HG03571 (cell line): ENCODE results near the gene CLCN1.

Experiments
- ATAC-seq: cut with Tn5 transposase; IDR thresholded peaks from one replicate; pipeline ENCODE4 v1.9.1; 2021; ENCODE audit not compliant: unreplicated experiment

The CLCN1 gene

DNA sequence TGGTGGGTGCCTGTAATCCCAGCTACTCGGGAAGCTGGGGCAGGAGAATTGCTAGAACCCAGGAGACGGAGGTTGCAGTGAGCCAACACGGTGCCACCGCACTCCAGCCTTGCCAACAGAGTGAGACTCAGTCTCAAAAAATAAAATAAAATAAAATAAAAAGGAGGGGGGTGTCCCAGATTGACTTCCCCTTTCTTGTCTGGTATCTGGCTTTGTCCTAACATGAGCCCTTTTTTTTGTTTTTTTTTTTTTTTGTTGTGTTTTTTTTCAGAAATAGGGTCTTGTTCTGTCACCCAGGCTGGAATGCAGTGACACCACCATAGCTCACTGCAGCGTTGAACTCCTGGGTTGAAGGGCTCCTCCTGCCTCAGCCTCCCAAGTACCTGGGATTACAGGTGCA, 23.0 kb upstream of the CLCN1 start:
- no peak for ATAC-seq

- ATAC-seq, result no peak
Observed at GRCh38 chr7:143295870-143296269, 20.0 kb upstream of the CLCN1 start.

GRCh38 chr7:143296686-143297085, 19.2 kb upstream of the CLCN1 start:
- ATAC-seq, result no peak

DNA sequence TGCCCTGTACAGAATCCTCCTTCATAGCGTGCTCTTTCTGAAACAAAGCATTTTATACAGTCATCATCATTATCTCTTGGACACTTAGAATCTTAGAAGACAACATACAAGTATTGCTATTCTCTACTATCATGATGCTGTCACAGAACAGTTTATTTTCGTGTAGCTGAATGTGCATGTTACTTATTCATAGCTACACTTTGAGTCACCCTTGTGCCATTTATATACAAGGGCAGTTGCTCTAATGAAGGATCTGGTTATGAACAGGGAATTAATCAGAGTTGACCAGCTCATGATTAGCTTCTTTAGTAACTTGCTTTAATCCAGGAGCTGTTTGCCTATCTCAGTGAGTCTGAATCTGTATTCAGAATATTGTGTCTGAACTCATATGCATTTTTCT, 16.6 kb upstream of the CLCN1 start:
- no peak for ATAC-seq

DNA sequence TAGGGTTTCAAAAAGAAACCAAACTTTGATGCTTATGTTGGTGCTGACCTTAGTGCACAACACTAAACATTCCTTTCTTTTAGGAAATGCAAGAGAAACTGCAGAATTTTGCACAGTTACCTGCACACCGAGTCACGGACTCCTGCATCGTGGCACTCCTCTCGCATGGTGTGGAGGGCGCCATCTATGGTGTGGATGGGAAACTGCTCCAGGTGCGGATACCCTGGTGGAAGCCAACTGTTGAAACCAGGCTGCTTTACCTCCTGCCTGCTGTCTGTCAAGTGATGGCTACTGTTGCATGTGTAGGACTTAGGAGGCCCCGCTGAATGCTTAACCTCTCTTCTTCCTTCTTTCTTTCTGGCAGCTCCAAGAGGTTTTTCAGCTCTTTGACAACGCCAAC, 16.1 kb upstream of the CLCN1 start:
- ATAC-seq, result no peak

GRCh38 chr7:143300959-143301935, 14.7 kb upstream of the CLCN1 start:
- ATAC-seq, result no peak

- ATAC-seq, result no peak
Observed at GRCh38 chr7:143303733-143304132, 12.2 kb upstream of the CLCN1 start.

DNA sequence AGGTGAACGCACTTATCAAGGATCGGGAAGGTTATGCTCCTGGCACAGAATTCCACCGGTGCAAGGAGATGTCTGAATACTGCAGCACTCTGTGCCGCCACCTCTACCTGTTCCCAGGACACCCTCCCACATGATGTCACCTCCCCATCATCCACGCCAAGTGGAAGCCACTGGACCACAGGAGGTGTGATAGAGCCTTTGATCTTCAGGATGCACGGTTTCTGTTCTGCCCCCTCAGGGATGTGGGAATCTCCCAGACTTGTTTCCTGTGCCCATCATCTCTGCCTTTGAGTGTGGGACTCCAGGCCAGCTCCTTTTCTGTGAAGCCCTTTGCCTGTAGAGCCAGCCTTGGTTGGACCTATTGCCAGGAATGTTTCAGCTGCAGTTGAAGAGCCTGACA, 11.0 kb upstream of the CLCN1 start:
- no peak for ATAC-seq

DNA sequence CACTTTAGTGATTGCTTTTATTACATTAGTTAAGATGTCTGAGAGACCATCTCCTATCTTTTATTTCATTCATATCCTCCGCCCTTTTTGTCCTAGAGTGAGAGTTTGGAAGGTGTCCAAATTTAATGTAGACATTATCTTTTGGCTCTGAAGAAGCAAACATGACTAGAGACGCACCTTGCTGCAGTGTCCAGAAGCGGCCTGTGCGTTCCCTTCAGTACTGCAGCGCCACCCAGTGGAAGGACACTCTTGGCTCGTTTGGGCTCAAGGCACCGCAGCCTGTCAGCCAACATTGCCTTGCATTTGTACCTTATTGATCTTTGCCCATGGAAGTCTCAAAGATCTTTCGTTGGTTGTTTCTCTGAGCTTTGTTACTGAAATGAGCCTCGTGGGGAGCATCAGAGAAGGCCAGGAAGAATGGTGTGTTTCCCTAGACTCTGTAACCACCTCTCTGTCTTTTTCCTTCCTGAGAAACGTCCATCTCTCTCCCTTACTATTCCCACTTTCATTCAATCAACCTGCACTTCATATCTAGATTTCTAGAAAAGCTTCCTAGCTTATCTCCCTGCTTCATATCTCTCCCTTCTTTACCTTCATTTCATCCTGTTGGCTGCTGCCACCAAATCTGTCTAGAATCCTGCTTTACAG, 10.4 kb upstream of the CLCN1 start:
- no peak for ATAC-seq

DNA sequence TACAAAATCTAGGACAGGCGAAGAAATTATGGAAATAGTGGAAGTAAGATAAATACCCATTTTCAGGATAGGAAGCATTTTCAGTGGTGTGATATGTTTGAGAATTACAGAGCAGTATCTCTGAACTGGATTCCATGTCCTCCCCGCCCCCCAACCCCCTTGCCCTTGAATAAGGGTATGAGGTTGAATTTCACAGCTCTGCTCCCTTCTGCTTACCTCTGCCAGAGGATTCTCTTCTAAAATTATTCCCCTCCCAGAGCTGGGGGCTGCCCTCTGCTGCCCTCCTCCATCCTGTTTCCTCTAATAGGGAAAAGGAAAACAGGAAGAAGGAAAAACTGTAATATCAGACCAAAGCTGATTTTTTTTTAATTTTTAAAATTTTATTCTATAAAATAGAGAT, 7.3 kb upstream of the CLCN1 start:
- no peak for ATAC-seq

- ATAC-seq, result no peak
Observed at GRCh38 chr7:143314127-143314526, 1.8 kb upstream of the CLCN1 start.

DNA sequence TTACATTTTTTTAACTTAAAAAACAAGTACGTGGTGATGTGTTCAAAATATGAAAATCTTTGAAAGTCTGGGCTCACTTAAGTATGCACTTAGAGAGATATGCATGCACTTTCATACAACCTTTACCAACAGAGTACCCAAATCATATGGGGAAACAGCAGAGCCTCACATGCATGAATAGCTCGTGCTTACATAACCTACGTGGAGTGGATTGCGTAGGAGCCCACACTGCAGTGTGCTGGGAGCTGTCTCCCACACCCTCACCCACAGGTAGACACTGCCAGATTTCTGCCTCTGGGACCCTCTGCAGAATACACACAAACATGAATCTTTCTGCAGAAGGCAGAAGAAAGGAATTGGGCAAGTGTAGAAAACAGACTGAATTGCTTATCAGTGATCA, 581 bp downstream of the CLCN1 start:
- ATAC-seq, result no peak

- no peak for ATAC-seq
Observed at GRCh38 chr7:143318661-143319060, 2.8 kb downstream of the CLCN1 start.

DNA sequence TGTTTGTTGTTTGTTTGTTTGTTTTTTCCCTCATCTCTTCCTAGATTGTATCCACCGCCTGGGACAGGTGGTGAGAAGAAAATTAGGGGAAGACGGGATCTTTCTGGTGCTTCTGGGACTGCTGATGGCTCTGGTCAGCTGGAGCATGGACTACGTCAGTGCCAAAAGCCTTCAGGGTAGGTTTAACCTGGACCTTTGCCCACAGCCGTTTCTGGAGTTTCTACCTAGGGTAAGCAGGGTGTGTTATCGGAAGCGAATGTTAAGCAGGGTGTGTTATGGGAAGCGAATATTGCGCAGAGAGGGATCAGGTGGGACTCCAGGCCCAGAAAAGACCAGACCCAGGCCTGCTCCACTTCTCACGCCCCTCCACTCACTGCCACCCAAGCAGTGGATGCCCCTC, 4.7 kb downstream of the CLCN1 start:
- ATAC-seq, result no peak

- ATAC-seq, result no peak
Observed at GRCh38 chr7:143321242-143321641, 5.3 kb downstream of the CLCN1 start.

GRCh38 chr7:143321734-143322133, 5.8 kb downstream of the CLCN1 start:
- ATAC-seq, result no peak

- ATAC-seq, result no peak
Observed at GRCh38 chr7:143322760-143323633, 7.1 kb downstream of the CLCN1 start.

GRCh38 chr7:143323653-143324052, 7.7 kb downstream of the CLCN1 start:
- no peak for ATAC-seq

DNA sequence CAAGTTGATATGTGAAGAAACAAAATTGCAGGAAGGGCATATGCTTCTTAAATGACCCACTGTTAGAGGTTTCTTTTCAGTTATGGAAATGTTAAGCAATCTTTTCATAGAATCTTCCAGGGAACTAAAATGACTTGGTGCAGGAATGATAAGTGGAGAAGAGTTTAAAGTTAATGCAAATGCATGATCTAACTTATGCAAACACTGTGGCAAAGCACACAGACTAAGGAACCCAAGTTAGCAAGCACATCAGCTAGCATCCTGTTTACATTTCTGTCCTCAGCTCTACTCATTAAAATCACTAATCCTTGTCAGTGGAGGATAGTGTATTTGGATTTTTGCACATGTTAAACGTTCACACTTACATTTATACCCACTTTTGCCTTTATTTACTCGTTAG, 9.3 kb downstream of the CLCN1 start:
- no peak for ATAC-seq

GRCh38 chr7:143327903-143328302, 12.0 kb downstream of the CLCN1 start:
- ATAC-seq, result no peak

GRCh38 chr7:143329471-143330170, 13.7 kb downstream of the CLCN1 start:
- no peak for ATAC-seq
